Fibroblast of the conjunctiva (primary cell): ENCODE results near the gene ADAMTSL1.

Source experiments
- DNase-seq: peaks from one replicate; pipeline ENCODE4 v3.0.0-alpha.2; 2010; ENCODE audit warnings: low read depth

ADAMTSL1 gene

DNA sequence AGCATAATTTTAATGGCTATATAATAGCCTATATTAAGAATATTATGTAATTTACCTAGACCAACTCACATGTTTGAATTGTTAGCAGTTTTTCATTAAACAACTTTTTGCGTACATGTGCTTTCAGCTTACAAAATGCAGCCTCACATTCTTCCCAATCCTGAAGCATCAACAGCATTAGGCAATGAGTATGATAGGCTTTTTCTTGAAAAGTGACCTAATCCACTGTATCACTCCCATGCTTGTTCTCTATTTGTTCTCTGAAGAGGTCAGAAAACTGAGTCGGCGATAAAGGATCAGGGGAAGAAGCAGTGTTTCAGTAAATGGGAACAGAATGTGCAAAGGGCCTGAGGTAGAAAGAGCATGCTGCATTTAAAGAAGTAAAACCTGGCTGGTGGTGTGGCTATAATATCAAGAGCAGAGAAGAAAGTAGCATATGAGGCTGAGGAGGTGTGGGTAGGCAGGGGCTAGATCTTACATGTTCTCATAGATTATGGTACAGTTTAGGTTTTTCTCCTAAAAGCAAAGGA, 346.7 kb downstream of the ADAMTSL1 start:
- no peak for DNase-seq

DNA sequence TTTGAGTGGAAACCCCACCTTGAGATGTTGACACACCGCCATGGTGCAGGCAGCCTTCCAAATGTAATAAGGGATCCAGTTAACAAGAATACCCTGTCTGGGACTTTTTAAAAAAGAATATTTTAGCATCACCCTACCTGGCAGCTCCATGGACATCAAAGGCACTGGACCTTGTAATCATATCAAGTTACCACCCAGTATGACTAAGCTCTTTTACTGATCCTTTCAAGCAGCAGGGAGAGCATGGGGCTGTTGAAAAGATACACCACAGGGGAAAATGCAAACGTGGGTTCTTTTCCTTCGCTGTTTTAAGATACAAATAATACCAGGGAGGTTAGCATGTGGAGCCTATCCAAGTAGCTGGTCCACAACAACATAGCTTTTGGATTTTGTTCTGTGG, 347.8 kb downstream of the ADAMTSL1 start:
- no peak for DNase-seq

DNA sequence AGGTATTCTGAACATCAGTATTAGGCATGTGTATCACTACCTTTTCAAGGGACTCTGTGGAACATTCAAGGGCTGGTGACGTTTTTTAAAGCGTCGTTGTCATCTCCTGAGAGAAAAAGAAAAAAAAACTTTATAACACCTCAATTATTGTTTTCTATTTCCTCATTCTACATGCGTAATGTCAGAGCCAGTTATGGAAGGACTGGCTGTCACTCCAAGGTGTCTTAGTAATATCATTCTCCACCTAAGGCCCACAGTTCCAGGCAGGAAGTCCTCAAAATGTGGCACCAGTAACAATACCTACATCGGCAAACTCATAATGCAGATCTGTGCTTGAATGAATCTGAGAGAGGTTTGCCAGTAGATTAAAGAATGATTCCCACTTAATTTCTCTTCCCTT, 348.9 kb downstream of the ADAMTSL1 start:
- no peak for DNase-seq

DNA sequence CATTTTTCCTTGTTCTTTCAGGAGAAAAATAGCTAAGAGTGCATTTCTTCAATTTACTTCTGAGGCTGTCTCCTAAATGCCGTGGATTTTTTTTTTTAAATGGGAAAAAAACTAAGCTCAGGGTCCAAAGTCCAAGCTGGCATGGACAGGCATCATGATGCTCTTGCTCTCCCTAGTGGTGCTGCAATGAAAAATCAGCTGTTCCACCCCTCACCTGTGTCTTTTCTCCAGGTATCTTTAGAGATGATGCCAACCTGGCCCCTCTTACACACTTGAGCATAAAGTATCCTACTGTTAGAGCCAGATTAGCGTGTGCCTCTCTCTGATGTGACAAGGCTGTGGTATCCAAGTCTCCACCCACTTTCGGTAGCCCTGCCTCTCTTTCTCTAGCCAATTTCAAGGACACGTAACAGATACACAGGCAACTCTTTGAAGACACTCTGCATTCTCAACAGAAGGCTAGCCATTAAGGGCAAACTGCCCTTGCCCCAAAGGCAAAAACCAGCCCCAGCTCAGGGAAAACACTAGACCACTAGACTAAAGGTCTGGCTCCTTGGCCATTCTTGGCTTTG, 350.2 kb downstream of the ADAMTSL1 start:
- no peak for DNase-seq

DNA sequence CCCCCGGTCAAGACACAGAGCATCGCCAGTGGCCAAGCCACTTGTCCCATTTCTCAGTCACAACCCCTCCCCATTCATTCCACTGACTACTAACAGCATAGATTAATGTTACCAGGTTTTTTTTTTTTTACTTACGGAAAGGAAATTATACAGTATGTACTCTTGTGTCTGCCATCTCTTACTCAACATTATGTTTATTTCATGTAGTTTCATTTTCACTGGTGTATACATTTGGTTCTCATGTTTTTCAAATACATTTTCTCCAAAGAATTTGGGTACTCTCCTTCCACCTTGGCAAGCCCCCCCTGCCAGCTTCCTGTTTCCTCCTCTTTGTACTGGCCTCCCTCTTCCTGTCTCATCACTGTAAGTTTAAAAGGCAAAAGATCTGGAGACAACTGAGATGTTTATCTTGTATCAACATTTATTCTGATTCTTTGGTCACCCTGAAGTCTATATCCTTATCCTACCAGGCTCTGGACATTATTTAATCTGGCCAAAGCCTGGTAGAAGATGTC, 351.8 kb downstream of the ADAMTSL1 start:
- DNase-seq = no peak

DNA sequence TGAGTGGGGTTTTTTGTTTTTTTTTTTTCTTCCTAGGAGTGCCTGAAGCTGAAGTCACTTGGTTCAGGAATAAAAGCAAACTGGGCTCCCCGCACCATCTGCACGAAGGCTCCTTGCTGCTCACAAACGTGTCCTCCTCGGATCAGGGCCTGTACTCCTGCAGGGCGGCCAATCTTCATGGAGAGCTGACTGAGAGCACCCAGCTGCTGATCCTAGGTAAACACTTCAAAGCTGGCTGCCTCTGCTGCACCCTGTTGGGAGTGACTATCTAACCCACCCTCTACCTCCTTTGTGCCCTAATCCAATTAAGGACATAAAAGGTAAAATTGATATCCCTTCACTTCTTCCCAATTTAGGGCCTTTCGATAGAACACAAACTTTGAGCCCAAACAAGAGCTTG, 352.3 kb downstream of the ADAMTSL1 start:
- DNase-seq = no peak

DNA sequence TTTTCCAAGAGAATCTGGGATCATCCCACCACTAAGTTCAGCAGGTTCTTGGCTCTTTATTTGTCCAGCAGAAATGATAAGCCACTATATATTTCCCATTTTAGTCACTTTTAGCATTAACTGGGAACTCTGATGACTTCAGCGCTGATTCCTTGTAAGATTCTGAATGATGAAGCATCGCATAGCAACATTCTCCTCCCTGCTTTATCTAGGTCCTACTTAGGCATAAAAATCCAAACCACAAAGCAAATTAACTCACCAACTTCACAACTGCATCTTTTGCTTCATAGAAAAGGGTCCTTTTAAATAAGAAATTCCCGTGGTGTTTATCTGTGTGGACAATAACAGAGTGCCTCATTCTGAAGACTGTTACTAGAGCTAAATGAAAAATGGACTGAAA, 355.1 kb downstream of the ADAMTSL1 start:
- no peak for DNase-seq

DNA sequence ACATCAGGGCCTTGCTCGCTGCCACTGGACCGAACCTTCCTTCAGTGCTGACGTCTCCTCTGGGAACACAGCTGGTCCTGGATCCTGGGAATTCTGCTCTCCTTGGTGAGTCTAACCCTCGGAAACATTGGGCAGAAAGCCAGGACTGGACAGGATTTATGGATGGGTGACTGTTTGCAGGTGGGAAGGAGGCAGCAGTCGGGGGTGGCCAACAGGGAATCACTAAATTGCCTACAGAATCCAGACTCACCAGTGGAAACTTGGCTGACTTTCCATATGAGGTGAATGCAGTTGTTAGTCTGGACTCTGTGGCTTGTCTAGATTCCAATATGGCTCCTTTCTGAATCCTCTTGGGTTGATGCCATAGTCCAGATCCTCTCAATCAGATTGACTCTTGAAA, 355.9 kb downstream of the ADAMTSL1 start:
- no peak for DNase-seq

DNA sequence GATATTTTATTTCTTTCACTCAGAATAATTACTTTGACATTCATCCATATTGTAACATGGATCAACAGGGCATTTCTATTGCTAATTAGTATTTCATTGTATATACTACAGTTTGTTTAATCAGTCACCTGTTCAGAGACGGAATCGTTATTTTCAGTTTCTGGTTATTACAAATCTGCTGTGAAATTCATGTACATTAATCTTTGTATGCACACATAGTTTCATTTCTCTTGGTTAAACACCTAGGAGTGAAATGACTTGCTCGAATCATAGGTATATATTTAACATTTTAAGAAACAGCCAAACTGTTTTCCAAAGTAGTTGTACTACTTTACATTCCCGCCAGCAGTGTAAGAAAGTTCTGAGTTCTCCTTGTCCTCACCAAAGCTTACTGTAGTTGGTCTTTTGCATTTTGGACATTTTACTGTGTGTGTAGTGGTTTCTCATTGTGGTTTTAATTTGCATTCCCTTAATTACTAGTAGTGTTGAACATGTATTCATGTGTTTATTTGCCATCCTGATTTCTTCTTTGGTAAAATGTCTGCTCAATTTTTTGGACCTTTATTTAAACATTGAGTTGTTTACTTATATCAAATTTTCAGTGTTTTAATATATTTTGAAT, 360.9 kb downstream of the ADAMTSL1 start:
- DNase-seq = no peak

DNA sequence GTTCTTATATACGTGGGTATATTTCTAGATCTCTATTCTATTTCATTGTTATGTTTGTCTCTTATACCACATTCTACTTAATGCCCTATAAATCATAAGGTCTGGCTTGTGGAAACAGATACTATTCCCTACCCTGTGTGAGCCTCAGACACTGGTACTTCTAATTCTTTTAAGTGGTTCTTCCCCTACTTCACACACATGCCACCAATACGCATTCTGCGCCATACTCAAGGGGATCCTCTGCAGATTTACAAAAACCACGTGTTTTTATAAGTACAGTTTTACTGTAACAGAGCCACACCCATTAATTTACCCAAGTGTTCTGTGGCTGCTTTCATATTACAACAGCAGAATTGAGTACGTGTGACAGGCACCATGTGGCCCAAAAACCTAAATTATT, 363.4 kb downstream of the ADAMTSL1 start:
- DNase-seq = no peak

DNA sequence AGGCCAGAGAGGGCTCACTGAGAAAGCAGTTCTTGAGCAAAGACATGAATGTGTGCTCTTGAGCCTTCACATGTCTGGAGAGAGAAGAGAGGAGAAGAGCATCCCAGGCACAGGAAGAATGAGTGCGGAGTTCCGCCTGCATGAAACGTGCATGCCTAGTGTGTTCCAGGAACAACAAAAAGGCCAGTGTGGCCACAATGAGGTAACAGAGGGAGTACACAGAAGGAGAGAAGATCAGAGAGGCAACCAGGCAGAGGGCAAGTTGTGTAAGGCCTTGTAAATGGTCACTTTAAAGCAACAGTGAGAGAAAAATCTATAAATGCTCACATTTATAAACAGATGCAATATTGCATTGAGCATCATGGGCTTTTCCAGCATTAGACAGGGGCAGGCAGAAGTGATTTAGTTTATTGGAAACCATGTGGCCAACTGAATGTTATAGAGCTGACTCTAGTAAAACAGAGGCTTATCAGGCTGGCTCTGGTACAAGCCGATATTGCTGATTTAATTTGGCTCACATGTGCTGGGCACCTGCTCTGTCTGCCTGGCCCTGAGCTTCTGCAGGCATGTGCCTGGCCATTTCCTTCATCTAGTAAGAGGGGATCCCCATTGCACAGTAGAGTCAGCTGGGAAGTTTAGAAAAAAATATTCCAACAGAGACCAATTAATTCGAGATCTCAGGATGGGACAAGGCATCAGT, 373.8 kb downstream of the ADAMTSL1 start:
- DNase-seq = no peak

DNA sequence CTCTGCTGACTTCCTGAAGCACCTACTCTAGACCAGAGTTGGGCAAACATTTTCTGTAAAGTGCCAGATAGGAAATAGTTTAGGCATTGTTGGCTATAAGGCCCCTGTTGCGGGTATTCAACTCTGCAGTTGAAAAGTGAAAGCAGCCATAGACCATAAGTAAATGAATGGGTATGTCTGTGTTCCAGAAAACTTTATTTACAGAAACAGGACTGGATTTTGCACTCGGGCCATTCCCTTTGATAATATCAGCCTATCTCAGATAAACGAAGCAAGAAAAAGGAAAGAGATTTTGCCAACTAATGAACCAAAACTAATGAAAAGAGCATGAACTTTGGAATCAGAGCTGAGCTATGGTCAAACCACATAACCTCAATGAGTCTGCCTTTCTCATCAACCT, 374.7 kb downstream of the ADAMTSL1 start:
- no peak for DNase-seq

DNA sequence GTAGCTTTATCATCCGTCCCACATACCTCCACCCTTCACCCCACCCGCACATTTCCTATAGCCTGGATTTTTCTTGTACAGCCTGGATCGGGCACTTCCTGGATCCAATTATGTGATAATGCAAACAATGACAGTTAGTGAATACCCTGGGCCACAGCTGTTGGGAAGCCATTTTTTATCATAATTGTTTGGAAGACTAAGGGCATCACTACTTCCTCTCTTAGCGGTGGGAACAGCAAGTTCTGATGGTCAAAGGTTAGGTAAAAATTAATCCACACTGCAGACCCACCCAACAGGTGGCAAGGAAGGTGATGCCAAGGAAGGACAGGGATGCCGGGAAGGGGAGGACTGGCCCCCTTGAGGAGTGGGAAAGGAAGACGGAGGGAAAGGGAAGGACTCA, 375.3 kb downstream of the ADAMTSL1 start:
- no peak for DNase-seq

DNA sequence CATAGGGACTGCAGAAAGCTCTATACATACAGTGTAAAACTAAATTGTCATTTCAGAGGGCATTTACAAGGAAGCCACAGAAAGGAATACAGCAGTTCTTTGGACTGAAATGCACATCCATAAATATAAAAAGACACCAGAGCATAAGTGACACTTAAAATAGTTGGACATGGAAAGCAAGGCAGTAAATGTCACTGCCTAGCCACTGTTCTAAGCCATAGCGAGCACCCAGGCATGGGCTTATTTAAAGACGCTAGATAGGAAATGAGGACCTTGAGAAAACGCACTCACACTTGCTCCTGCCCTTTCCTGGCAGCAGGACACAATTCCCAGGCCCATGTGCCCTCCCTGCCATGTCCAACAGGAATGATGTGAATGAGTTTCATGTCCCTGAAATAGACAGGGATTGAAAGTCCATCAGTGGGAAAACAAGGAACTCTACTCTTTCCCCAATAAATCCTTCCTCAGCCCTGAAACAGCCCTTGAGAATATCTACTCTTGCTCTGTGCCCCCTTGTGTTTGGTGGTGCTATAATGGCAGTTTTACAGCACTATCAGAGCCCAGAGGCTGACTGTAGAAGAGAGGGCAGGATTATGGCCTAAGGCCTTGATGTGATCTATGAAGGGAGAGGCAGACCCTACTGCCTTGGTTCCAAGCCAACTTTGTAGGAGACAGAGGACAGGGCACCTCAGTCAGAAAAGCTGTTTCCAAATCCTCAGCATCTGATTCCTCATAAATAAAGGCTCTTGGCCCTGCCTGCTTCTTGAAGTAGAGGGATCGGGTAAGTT, 376.1 kb downstream of the ADAMTSL1 start:
- DNase-seq = no peak

DNA sequence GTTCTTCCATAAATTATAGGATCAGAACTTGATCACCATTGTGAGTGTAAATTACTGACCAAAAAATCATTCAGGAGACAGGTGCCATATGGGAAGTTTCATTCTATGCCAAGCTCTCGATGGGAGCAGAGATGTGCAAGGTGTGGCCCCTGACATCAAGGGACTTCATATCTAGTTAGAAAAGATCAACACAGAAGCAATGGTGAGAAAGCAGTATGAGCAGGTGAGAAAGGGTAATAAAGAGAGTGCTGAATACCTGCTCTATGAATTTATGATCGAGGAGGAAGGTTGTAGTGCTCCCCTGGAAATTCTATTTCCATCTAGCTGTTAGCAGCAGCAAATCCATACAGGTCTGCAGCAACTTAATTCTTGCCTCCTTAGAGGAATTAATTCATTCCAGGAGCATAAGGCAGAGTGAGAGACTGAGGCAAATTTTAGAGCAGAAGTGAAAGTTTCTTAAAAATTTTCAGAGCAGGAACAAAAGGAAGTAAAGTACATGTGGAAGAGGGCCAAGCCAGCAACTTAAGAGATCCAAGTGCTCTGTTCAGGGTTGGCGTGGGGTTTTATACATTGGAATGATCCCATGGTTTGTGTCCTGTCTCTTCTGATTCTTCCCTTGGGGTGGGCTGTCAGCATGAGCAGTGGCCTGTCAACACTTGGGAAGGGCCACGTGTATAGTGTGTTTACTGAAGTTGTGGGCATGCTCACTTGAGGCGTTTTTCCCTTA, 377.3 kb downstream of the ADAMTSL1 start:
- DNase-seq = no peak

DNA sequence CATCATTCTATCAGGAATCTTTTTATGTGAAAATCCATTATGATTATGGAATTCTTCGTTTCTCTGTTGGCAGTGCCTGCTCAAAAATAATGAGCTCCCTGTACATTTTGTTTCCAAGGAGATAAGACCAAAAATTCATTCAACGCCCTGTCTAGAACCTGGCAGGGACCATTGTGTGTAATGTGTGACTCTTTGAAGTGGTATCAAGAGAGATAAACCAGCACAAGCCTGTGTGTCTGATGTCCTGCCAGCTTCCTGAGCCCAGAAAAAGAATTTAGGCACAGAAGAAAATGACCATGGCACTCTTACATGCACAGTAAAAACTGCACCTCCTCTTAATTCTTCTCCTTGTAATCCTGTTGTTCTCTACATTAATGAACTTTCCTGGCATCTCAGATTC, 381.7 kb downstream of the ADAMTSL1 start:
- no peak for DNase-seq

DNA sequence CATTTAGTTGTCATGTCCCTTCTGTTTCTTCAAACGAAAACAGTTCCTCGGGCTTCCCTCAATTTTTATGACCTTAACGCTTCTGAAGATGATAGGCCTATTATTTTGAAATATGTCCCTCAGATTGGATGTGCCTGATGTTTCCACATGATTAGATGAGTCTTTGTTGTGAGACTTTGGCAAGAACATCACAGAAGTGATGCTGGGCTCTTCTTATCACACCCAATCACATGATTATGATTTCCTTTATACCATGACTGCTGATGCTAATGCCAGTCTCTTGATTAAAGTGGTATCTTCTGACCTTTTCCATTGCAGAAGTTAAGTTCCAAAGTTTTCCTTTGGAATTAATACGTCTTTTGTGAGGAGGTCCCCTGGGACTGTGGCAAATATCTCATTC, 383.4 kb downstream of the ADAMTSL1 start:
- DNase-seq = no peak

DNA sequence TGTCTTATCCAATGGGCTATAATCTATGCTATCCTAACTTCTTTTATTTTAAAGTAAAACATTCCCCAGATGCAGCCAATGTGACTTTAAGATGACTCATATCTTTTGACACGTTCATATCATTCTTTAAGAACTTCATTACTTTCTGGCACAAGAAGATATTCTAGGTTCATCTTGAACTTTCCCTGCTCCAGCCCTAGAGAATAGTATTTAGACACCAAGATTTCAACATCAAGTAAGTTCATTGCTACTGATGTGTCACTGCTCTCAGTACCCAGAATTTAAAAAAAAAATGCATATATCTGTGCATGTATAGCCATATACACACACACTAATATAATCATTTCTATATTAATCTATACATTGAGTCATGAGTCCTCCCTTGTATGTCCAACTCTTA, 383.8 kb downstream of the ADAMTSL1 start:
- DNase-seq = peak; percentile 61

DNA sequence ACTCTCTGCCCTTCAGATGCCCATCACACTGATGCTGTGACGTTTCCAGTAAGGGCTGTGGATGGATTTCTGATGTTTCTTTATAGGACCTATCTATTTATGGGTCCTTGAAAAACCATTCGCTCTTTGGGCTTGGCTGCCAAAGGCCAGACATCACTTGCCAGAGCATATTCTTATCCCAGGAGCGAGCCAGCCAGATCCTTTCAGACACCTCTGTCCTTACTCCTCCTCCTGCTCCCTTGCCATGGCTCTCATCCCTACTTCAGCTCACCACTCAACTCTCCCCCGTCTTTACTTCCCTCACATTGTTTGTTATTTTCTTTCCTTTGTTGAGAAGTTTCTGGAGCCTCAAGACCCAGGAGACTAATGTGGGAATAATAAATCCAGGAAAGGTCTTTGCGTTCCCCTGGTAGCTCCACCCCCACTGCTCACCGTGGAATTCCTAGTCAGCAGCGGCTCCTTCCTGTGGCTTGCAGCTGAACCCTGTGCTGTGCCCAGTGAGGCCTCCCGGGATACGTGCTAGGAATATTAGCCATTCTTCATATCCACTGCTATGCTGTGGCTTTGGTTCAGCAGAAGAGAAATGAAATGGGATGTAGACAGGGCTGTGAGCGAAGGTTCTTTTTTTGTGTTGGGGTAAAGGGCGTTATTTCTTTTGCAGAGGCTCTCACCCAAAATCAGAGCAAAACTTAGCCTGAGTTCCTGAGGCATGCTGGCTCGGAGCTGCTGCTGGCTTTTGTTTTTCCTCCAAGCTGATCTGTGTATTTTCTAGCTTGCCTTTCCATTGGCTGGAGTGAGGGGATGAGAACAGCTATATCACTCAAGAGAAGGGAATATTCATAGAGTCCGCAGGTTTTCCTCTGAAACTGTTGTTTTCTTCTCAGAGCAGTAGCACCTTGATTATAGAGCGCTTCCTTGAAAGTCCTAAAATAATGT, 387.9 kb downstream of the ADAMTSL1 start:
- DNase-seq = no peak

DNA sequence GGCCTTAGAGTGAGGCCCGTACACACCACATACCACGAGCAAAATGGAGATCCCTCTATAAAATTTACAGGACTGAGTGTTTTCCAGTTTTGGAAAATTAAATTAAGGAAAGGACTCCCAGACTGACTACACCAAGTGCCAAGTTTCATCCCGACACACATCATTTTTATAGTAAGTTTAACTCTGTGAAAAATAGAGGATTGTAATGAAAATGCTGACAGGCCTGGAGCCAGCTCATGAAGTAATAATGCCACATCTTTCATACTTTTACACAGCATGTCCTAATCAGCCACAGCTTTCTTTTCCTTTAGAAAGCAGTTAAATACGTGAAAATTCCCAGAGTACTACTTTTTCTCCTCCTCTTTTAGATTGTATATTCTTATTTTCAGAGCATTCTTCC, 389.8 kb downstream of the ADAMTSL1 start:
- no peak for DNase-seq

DNA sequence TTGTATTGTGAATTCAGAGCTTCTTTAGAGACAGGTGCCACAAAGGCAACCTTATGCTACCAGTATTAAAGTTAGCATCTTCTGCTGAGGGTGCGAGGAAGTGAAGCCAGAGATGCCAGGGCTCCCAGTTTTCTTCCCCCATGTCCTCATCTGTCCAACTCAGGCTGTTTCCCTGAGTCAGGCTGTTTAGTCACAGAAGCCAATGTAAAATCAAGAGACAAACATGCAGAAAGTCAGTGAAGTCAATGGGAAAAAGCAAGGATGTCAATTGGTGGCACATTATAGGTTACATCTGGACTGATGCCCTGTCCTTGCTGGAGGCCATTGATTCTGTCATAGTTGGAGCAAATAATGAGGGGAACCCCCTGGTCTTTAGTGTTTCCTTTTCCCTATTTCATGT, 390.6 kb downstream of the ADAMTSL1 start:
- DNase-seq = no peak
